ENCODE measurements around the gene TNS1. TPM values are rescaled to one million over a fixed set of nuclear protein-coding genes. Genes with fewer than 3 reads are reported as not detected.

TNS1 gene
- total RNA-seq, 1 experiment from 2014 or later: 6.2 TPM

DNA sequence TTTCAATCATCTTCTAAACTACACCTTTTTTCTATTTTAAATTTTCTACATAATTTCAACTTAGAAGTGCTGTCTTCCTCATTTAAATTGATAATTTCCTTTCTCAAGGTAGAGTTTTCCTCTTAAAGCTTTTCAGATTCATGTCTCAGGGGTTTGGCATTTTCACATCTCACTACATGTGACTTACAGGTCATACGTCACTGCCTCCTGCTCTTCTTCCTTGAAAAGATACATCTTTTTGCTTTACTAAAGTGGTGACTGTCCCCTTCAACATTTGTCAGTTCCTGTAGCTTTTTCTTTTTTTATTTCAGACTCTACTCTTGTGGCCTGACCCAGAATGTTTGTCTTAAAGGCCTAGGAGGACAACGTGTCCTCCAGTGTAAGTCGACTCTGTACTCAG is 49.1 kb upstream of the TNS1 start:
- Histone ChIP-seq H3K27me3 (ENCODE audit: insufficient read depth, low read length) (no peaks in the 10 kb centered on the region), H3K9ac (ENCODE audit: low read length) (no peak overlapping the region), H3K27ac (ENCODE audit: low read depth, low read length) (no peak overlapping the region), H4K20me1 (ENCODE audit: insufficient read depth) (no peaks in the 10 kb centered on the region), H3K4me1 (ENCODE audit: control insufficient read depth in 1 of 2, insufficient read depth in 2 of 2, low read length in 2 of 2) (no peaks in the 10 kb centered on the region), H3K36me3 (ENCODE audit: control insufficient read depth in 1 of 2, insufficient read depth in 2 of 2, low read length in 2 of 2) (no peaks in the 10 kb centered on the region), H3K4me2 (ENCODE audit: low read length) (no peak overlapping the region), H3K4me3 (replicated peaks in 1 of 2; ENCODE audit: low read depth in 1 of 2, low read length in 2 of 2) (no peak overlapping the region), H3K79me2 (ENCODE audit: insufficient read depth, low read length) (no peaks in the 10 kb centered on the region), H3K9me3 (ENCODE audit: control insufficient read depth in 1 of 2, insufficient read depth in 1 of 2, low read depth in 1 of 2, low read length in 2 of 2) (no peaks in the 10 kb centered on the region), H2AFZ (ENCODE audit: low read depth, low read length, poor library complexity, severe bottlenecking) (no peak overlapping the region), H3K9me2 (ENCODE audit: insufficient read depth) (no peaks in the 10 kb centered on the region)
- BruUV-seq (replicated peaks): no TSS peak
- ChIA-PET POLR2A (no interaction called here), CTCF (interaction anchor here (1.2 to 2.0 kb wide), 2 partner anchors 17 to 58 kb away, joined by 3 to 5 read pairs; no protein-coding TSS in a partner anchor), RAD21 (ENCODE audit: low non-redundant PET in 1 of 2, low total read pairs in 2 of 2, uncharacterized antibody in 2 of 2, unreplicated experiment in 2 of 2) (no interaction called here)
- TF ChIP-seq CEBPB (IDR thresholded peaks at IDR 0.05; ENCODE audit: low read depth) (no peak), FOSL1 (IDR thresholded peaks at IDR 0.05; ENCODE audit: low read depth) (no peak), JUND (IDR thresholded peaks at IDR 0.05) (no peak), ZFX (IDR thresholded peaks at IDR 0.05) (no peak), CBX3 (IDR thresholded peaks at IDR 0.05; ENCODE audit: low read depth) (no peak)
- TF ChIP-seq, protein P1, sequence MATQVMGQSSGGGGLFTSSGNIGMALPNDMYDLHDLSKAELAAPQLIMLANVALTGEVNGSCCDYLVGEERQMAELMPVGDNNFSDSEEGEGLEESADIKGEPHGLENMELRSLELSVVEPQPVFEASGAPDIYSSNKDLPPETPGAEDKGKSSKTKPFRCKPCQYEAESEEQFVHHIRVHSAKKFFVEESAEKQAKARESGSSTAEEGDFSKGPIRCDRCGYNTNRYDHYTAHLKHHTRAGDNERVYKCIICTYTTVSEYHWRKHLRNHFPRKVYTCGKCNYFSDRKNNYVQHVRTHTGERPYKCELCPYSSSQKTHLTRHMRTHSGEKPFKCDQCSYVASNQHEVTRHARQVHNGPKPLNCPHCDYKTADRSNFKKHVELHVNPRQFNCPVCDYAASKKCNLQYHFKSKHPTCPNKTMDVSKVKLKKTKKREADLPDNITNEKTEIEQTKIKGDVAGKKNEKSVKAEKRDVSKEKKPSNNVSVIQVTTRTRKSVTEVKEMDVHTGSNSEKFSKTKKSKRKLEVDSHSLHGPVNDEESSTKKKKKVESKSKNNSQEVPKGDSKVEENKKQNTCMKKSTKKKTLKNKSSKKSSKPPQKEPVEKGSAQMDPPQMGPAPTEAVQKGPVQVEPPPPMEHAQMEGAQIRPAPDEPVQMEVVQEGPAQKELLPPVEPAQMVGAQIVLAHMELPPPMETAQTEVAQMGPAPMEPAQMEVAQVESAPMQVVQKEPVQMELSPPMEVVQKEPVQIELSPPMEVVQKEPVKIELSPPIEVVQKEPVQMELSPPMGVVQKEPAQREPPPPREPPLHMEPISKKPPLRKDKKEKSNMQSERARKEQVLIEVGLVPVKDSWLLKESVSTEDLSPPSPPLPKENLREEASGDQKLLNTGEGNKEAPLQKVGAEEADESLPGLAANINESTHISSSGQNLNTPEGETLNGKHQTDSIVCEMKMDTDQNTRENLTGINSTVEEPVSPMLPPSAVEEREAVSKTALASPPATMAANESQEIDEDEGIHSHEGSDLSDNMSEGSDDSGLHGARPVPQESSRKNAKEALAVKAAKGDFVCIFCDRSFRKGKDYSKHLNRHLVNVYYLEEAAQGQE (IDR thresholded peaks at IDR 0.05; ENCODE audit: low read depth): no peak
- TF ChIP-seq, protein P2, sequence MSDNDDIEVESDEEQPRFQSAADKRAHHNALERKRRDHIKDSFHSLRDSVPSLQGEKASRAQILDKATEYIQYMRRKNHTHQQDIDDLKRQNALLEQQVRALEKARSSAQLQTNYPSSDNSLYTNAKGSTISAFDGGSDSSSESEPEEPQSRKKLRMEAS (IDR thresholded peaks at IDR 0.05): no peak
- intact Hi-C loops (cut with micrococcal nuclease): no loop called here
- DNase-seq (ENCODE audit: low read depth, low spot score) (no peak), ATAC-seq (no peak)

Measured in HCT116 (cell line).